SU-DHL-6 (cell line): ENCODE measurements around the gene WDR64.

Experiments
- EZH2phosphoT487 ChIP-seq: fragments of 200-600 bp; sonication (generic), shearing (Covaris generic); conservative IDR thresholded peaks from 2 replicates; pipeline ENCODE4 v1.6.1; 2018; ENCODE audit warnings: mild to moderate bottlenecking, antibody characterized with exemption, low read length, moderate library complexity, mixed read lengths
- TF ChIP-seq, protein P1 (sequence below): fragments of 200-600 bp; sonication (generic); IDR thresholded peaks from one replicate; pipeline ENCODE4 v1.5.1; 2017; ENCODE audit warnings: antibody characterized with exemption, mild to moderate bottlenecking, low read length, moderate library complexity; ENCODE audit not compliant: insufficient read depth, poor library complexity, severe bottlenecking

DNA sequence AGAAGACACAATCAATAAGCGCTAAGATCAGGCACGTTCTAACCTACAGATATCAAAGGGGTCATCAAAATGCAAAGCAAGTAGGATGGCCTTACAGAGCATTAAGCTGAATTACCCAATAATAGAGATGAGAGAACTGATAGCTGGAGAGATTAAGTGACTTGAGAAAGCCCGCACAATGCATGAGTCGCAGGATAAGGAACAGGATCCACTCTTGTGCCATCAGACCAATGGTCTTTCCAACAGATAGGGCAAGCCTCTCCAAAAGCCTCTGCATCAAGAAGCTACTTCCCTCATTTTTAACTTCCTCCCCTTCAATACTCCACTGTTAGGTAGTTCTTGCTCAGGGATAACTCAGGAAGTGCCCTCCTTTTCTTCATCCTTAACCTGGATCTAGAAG is 14.5 kb upstream of the WDR64 start:
- TF ChIP-seq, protein P1, sequence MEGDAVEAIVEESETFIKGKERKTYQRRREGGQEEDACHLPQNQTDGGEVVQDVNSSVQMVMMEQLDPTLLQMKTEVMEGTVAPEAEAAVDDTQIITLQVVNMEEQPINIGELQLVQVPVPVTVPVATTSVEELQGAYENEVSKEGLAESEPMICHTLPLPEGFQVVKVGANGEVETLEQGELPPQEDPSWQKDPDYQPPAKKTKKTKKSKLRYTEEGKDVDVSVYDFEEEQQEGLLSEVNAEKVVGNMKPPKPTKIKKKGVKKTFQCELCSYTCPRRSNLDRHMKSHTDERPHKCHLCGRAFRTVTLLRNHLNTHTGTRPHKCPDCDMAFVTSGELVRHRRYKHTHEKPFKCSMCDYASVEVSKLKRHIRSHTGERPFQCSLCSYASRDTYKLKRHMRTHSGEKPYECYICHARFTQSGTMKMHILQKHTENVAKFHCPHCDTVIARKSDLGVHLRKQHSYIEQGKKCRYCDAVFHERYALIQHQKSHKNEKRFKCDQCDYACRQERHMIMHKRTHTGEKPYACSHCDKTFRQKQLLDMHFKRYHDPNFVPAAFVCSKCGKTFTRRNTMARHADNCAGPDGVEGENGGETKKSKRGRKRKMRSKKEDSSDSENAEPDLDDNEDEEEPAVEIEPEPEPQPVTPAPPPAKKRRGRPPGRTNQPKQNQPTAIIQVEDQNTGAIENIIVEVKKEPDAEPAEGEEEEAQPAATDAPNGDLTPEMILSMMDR: no peak
- no peak for TF ChIP-seq EZH2phosphoT487
